HK-2 (cell line): ENCODE results near the gene RMDN2.
"Not testable (repeated sequence)": the region's sequence is repeated elsewhere in the genome, so short reads cannot be mapped to it uniquely, and the experiment has no call there.

ENCODE experiments used
- DNase-seq: peaks from one replicate; pipeline ENCODE4 v3.0.0-alpha.2; 2018; ENCODE audit not compliant: unreplicated experiment

The RMDN2 gene

GRCh38 chr2:37898448-37898847, 26.6 kb upstream of the RMDN2 start:
- DNase-seq, result no peak

- DNase-seq, result no peak
These were observed 22.1 kb upstream of the RMDN2 start for GRCh38 chr2:37902991-37903390.

GRCh38 chr2:37904425-37904824, 20.7 kb upstream of the RMDN2 start:
- no peak for DNase-seq

- no peak for DNase-seq
These were observed 20.1 kb upstream of the RMDN2 start for GRCh38 chr2:37904993-37905392.

- DNase-seq, result no peak
These were observed 19.0 kb upstream of the RMDN2 start for GRCh38 chr2:37906131-37906530.

- no peak for DNase-seq
These were observed 17.4 kb upstream of the RMDN2 start for GRCh38 chr2:37907501-37908225.

GRCh38 chr2:37911296-37911873, 13.7 kb upstream of the RMDN2 start:
- DNase-seq, result no peak

GRCh38 chr2:37912056-37912455, 13.0 kb upstream of the RMDN2 start:
- no peak for DNase-seq

- no peak for DNase-seq
These were observed 12.5 kb upstream of the RMDN2 start for GRCh38 chr2:37912616-37913015.

- no peak for DNase-seq
These were observed 10.7 kb upstream of the RMDN2 start for GRCh38 chr2:37914340-37914739.

- no peak for DNase-seq
These were observed 9.3 kb upstream of the RMDN2 start for GRCh38 chr2:37915773-37916172.

GRCh38 chr2:37916512-37917082, 8.5 kb upstream of the RMDN2 start:
- no peak for DNase-seq

- no peak for DNase-seq
These were observed 7.5 kb upstream of the RMDN2 start for GRCh38 chr2:37917281-37918228.

GRCh38 chr2:37918742-37919186, 6.3 kb upstream of the RMDN2 start:
- DNase-seq, result no peak

- no peak for DNase-seq
These were observed 5.5 kb upstream of the RMDN2 start for GRCh38 chr2:37919631-37920032.

GRCh38 chr2:37920570-37920969, 4.5 kb upstream of the RMDN2 start:
- DNase-seq, result no peak

- DNase-seq, result no peak
These were observed 3.3 kb upstream of the RMDN2 start for GRCh38 chr2:37921781-37922180.

GRCh38 chr2:37923308-37924055, 1.6 kb upstream of the RMDN2 start:
- no peak for DNase-seq

GRCh38 chr2:37926635-37927034, 1.5 kb downstream of the RMDN2 start:
- no peak for DNase-seq

GRCh38 chr2:37928377-37928776, 3.3 kb downstream of the RMDN2 start:
- DNase-seq, result no peak

GRCh38 chr2:37930392-37930791, 5.3 kb downstream of the RMDN2 start:
- not testable (repeated sequence) for DNase-seq
